ENCODE results near the gene MATN4. TPM values are rescaled to one million over a fixed set of nuclear protein-coding genes. Genes with fewer than 3 reads are reported as not detected.
A peak's percentile ranks its signal among the peaks of the same experiment; 100 is the strongest.

The MATN4 gene
- total and polyA plus RNA-seq, 2 of the 13 experiments (the other 11 are each of a cell fraction or from before 2014, with no cell fraction given): not detected

GRCh38 chr20:45337367-45338120 lies 29.4 kb upstream of the MATN4 start (continued):
- TF ChIP-seq TFDP2 (CRISPR knock-in tag; IDR thresholded peaks at IDR 0.05) (no peak; the same call in 1 of the 2 replicates), TOE1 (CRISPR knock-in tag; IDR thresholded peaks at IDR 0.05) (no peak), ARID5B (CRISPR knock-in tag; IDR thresholded peaks at IDR 0.05) (0 out of 2 replicates have a peak, but pooled peaks have one; percentile 1), ZNF652 (CRISPR knock-in tag; IDR thresholded peaks at IDR 0.05; ENCODE audit: borderline replicate concordance, low read depth) (no peak), MTF2 (CRISPR knock-in tag; IDR thresholded peaks at IDR 0.05; ENCODE audit: borderline replicate concordance) (no peak), ZFX (CRISPR knock-in tag; IDR thresholded peaks at IDR 0.05; ENCODE audit: low read depth) (no peak), ZNF629 (CRISPR knock-in tag; conservative IDR thresholded peaks at IDR 0.05) (no peak), NFAT5 (CRISPR knock-in tag; IDR thresholded peaks at IDR 0.05) (no peak), REPIN1 (CRISPR knock-in tag; IDR thresholded peaks at IDR 0.05; ENCODE audit: borderline replicate concordance, low read depth) (no peak), ZNF224 (CRISPR knock-in tag; IDR thresholded peaks at IDR 0.05) (no peak), KDM3A (CRISPR knock-in tag; IDR thresholded peaks at IDR 0.05; ENCODE audit: low read depth) (no peak), ZNF850 (CRISPR knock-in tag; conservative IDR thresholded peaks at IDR 0.05) (no peak), ZNF101 (CRISPR knock-in tag; IDR thresholded peaks at IDR 0.05; ENCODE audit: borderline replicate concordance, low read depth) (no peak), ERF (CRISPR knock-in tag; IDR thresholded peaks at IDR 0.05) (no peak), ZUFSP (CRISPR knock-in tag; IDR thresholded peaks at IDR 0.05; ENCODE audit: borderline replicate concordance) (no peak), TBL1XR1 (IDR thresholded peaks at IDR 0.05; ENCODE audit: borderline replicate concordance, low read length, partially characterized antibody) (peak; percentile 17), HOXA7 (CRISPR knock-in tag; IDR thresholded peaks at IDR 0.05) (no peak)
